HL-60 (cell line): Measurements from ENCODE around the gene PLXNB2.

Experiments
- CTCF ChIP-seq: IDR thresholded peaks from one replicate; pipeline ENCODE4 v1.5.1; 2011; ENCODE audit warnings: low read length, control low read depth, inconsistent platforms; ENCODE audit not compliant: insufficient read depth
- GABPA ChIP-seq: IDR thresholded peaks from 2 replicates; pipeline ENCODE4 v1.6.1; 2012; ENCODE audit warnings: low read depth
- POLR2AphosphoS5 ChIP-seq: IDR thresholded peaks from 2 replicates; pipeline ENCODE4 v1.6.1; 2012; ENCODE audit warnings: low read depth
- REST ChIP-seq: IDR thresholded peaks from 2 replicates; pipeline ENCODE4 v1.6.1; 2012; ENCODE audit warnings: low read depth; ENCODE audit not compliant: insufficient replicate concordance
- SPI1 ChIP-seq: IDR thresholded peaks from 2 replicates; pipeline ENCODE4 v1.6.1; 2012; ENCODE audit warnings: low read depth, mild to moderate bottlenecking, borderline replicate concordance

GRCh38 chr22:50244420-50245213 lies 62.8 kb downstream of the PLXNB2 start, which contains the start of gene TUBGCP6:
- TF ChIP-seq CTCF: no peak
- no peak for TF ChIP-seq REST
- peak; percentile 87 for TF ChIP-seq POLR2AphosphoS5
- peak; percentile 93 for TF ChIP-seq GABPA
- no peak for TF ChIP-seq SPI1
